Kidney (tissue), 14 donors: ENCODE measurements around the gene TCF7L1. TPM values are rescaled to one million over a fixed set of nuclear protein-coding genes. Genes with fewer than 3 reads are reported as not detected.

Source experiments
- DNase-seq, 5 donors: peaks; one replicate each; pipeline ENCODE4 v3.0.0-alpha.2; 2013 to 2020
- FAIRE-seq: peaks from 2 replicates; lab custom pipeline; 2012; peaks lifted over from hg19 to GRCh38; lab: Jason Lieb, UNC
- H3K27ac ChIP-seq, 2 donors: one replicate each; pipeline ENCODE4 v1.7.0; 2013; ENCODE audit warnings: low read depth in 2 of 2, low read length in 2 of 2, inconsistent platforms in 1 of 2
- H3K27me3 ChIP-seq: one replicate; pipeline ENCODE4 v1.7.1; 2013; ENCODE audit warnings: low read length, inconsistent platforms; ENCODE audit not compliant: control insufficient read depth, insufficient read depth
- H3K36me3 ChIP-seq, 3 donors: one replicate each; pipeline versions ENCODE4 v1.7.0 to v1.7.1; 2013; ENCODE audit warnings: low read length in 3 of 3, control low read depth in 1 of 3, inconsistent platforms in 1 of 3; ENCODE audit not compliant: insufficient read depth in 3 of 3, control insufficient read depth in 2 of 3
- H3K4me1 ChIP-seq, 3 donors: one replicate each; pipeline versions ENCODE4 v1.7.0 to v1.7.1; 2013; ENCODE audit warnings: low read length in 3 of 3, inconsistent platforms in 1 of 3, low read depth in 1 of 3; ENCODE audit not compliant: control insufficient read depth in 2 of 3, insufficient read depth in 2 of 3
- H3K4me3 ChIP-seq, 3 donors: one replicate each; pipeline versions ENCODE4 v1.7.0 to v1.8.1; 2013; ENCODE audit warnings: low read length in 3 of 3, control low read depth in 1 of 3, inconsistent platforms in 1 of 3
- H3K9ac ChIP-seq, 3 donors: one replicate each; pipeline versions ENCODE4 v1.7.0 to v1.7.1; 2013; ENCODE audit warnings: low read length in 3 of 3, control low read depth in 1 of 3, inconsistent platforms in 1 of 3
- H3K9me3 ChIP-seq, 3 donors: one replicate each; pipeline versions ENCODE4 v1.7.0 to v1.7.1; 2013; ENCODE audit warnings: low read length in 3 of 3, control low read depth in 1 of 3, inconsistent platforms in 1 of 3; ENCODE audit not compliant: control insufficient read depth in 2 of 3, insufficient read depth in 1 of 3
- CTCF ChIP-seq: IDR thresholded peaks from 3 replicates; pipeline ENCODE4 v1.5.1; 2012; ENCODE audit warnings: mild to moderate bottlenecking, moderate library complexity, borderline replicate concordance; ENCODE audit not compliant: insufficient read depth; ENCODE audit errors: extremely low read depth
- intact Hi-C: fragments of 100-400 bp; cut with DNase I; formaldehyde crosslinking; loops from one replicate; pipeline ENCODE4 v1.11.1; 2022
- polyA plus RNA-seq: library from polyadenylated mRNA; stranded (reverse); fragments of 350-450 nt; fragmentation: Illumina TruSeq; extraction: RNeasy Lipid Tissue Mini Kit (QIAGEN cat#74804); gene quantifications from one replicate; pipeline ENCODE4 v1.2.3, GENCODE V29; 2014; ENCODE audit warnings: low read depth, low replicate concordance; ENCODE audit not compliant: insufficient read depth
- total RNA-seq: library from RNA; stranded (reverse); fragmentation: NEBNext Ultra II Directional; extraction: Animal tissue kit (Norgen Biotek cat#: 25700); gene quantifications from one replicate; pipeline ENCODE4 v1.2.1, GENCODE V29; 2021
- donor health status: control.
- donor health status: control.
- donor health status: control.
- donor health status: control.
- donor health status: control.
- donor health status: DM: yes; HTN: yes; CAD: no.
- donor health status: Normal renal cell carcinoma (clear cell type).

TCF7L1 gene
- total and polyA plus RNA-seq, 2 donors from 2014 or later = 10.2 to 12.5 TPM

DNA sequence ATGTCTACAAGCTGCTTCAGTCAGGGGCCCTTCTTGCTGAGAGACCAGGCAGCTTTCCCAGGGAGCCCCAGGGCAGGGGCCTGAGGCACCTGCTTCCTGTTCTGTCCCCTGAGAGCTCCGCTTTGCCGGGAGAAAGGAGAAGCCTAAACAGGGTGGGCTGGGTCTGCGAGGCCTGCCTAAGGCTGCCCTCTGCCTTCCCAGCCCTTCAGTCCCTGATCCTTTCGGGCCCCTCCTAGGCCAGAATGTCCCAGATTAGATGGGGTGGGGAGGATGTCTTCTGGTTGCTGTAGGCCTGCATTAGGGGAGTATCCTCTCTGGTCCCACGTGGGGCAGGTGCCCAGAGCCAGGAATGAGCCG lies 122.2 kb downstream of the TCF7L1 start:
- peaks cover 12 to 32% (median 18%) of the 10 kb centered on the region in 3 donors for H3K4me1 ChIP-seq
- intact Hi-C loops = no loop called here
- DNase-seq = no peak

DNA sequence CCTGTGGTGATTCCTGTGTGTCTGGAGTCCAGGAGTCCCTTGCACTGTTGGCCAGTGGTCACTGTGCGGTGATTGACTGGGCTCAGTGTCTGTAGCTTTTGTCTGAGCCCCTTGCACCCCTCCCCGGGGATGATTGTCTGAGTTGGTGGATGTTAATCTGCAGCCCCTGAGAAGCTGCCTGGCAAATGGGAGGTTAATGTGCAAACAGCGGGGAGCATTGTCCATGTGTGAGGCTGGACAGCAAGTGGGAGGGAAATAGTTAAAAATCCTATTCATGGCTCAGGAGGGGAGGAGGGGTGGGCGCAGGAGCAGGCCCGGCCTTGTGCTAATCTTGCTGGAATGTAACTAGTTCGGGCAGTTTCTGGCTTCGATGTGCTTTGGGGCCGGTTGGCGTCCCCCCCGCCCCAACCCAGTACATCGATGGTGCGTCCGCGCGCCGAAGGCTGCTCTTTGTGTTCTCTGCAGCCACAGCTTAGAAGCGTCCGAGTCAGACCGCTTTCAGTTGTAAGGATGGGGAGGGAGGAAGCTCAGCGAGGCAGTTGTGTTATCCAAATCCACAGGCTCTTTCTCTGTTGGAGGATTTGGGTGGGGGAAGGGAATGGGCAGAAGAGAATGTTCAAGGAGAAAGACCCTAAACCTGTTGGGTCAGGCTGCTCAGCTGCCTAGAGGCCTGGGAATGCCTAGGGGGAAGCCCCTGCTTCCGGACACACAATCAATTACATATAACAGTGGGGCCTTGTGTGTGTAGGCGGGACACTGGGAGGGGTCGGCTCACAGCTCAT lies 122.8 kb downstream of the TCF7L1 start:
- peak in 4 of 5 donors; percentile 87 to 94 (median 90) for DNase-seq
- Histone ChIP-seq H3K36me3 (no peaks in the 10 kb centered on the region), H3K4me3 (peak overlapping the region in 2 of 3 donors; percentile 24 to 35), H3K9me3 (no peaks in the 10 kb centered on the region), H3K27ac (no peak overlapping the region), H3K4me1 (peaks cover 12 to 32% (median 18%) of the 10 kb centered on the region in 3 donors), H3K9ac (peak overlapping the region in 1 of 3 donors; percentile 19), H3K27me3 (no peaks in the 10 kb centered on the region)
- FAIRE-seq = no peak
- TF ChIP-seq CTCF = no peak
- intact Hi-C loops = no loop called here

More for the DNA sequence above, 122.2 kb downstream of the TCF7L1 start:
- H3K27ac ChIP-seq = no peak overlapping the region
- H3K9me3 ChIP-seq = no peaks in the 10 kb centered on the region
- no peak for FAIRE-seq
- no peaks in the 10 kb centered on the region for H3K27me3 ChIP-seq
- no peak overlapping the region for H3K9ac ChIP-seq
- no peak overlapping the region for H3K4me3 ChIP-seq
- no peak for TF ChIP-seq CTCF
- H3K36me3 ChIP-seq = no peaks in the 10 kb centered on the region

GRCh38 chr2:85257359-85257969 lies 124.3 kb downstream of the TCF7L1 start:
- Histone ChIP-seq H3K27me3 (no peaks in the 10 kb centered on the region), H3K4me1 (peaks cover 12 to 32% (median 18%) of the 10 kb centered on the region in 3 donors), H3K9ac (peak overlapping the region in 1 of 3 donors; percentile 5), H3K4me3 (no peak overlapping the region), H3K9me3 (no peaks in the 10 kb centered on the region), H3K27ac (peak overlapping the region; percentile 59 to 78), H3K36me3 (no peaks in the 10 kb centered on the region)
- DNase-seq = peak in 2 of 5 donors; percentile 60 to 61
- TF ChIP-seq CTCF = no peak
- intact Hi-C loops = no loop called here
- no peak for FAIRE-seq
